ENCODE measurements around the gene RANBP1. TPM values are rescaled to one million over a fixed set of nuclear protein-coding genes. Genes with fewer than 3 reads are reported as not detected.

Gene RANBP1
- total and polyA plus RNA-seq, 9 of the 15 experiments (the other 6 are each of a cell fraction or from before 2014, with no cell fraction given) = 162 to 2,891 (median 1,289) TPM

DNA sequence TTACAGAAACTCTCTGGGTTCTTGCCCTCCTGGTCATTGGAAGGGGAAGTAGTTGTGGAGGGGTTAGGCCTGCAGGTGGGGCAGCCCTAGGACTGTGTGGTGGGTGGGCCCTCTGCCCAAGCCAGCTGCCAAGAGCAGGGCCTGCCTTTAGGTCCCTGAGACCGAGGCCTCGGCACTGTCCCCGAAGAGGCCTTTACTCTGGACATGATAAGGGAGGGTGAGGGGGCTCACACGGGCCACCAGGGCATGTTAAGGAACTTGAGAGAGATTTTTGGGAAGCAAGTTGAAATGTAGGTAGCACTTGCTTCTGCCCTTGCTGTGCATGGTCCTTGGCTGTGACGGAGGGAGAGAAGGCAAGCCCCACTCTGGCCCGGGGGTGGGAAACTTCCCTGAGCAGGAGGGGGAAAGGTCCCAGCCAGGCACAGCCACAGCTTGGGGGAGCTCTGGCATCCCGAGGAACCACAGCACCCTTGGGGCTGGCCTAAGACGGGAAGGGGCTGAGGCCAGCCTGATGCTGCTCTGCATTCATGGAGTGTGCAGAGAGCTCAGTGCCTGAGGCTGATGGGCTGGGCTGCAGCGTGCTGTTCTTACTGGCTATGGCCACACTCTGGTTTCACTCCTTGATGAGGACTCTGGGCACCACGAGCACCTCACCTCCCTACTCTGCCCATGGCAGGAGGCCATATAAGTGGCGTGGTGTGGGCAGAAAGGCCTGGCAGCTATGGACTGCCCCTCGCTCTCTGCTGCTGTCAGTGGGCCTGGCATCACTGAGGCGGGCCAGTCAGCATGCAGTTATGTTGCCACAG lies 7.8 kb upstream of the RANBP1 start (continued):
- TF ChIP-seq ELF4 (CRISPR knock-in tag; IDR thresholded peaks at IDR 0.05) (0 out of 2 replicates have a peak, but pooled peaks have one; percentile 17), ZNF695 (CRISPR knock-in tag; IDR thresholded peaks at IDR 0.05) (0 out of 2 replicates have a peak, but pooled peaks have one; percentile 27), NR4A1 (CRISPR knock-in tag; IDR thresholded peaks at IDR 0.05) (peak; percentile 74; the same call in 1 of the 2 replicates), NR4A1 (tag; IDR thresholded peaks at IDR 0.05) (no peak), OTX1 (CRISPR knock-in tag; IDR thresholded peaks at IDR 0.05) (peak; percentile 77; the same call in 1 of the 2 replicates), CHD2 (IDR thresholded peaks at IDR 0.05; ENCODE audit: low read depth, low read length) (peak; percentile 11; the same call in 1 of the 2 replicates), ZNF583 (CRISPR knock-in tag; IDR thresholded peaks at IDR 0.05) (peak; percentile 84), GATAD2B (IDR thresholded peaks at IDR 0.05; ENCODE audit: borderline replicate concordance) (no peak)

DNA sequence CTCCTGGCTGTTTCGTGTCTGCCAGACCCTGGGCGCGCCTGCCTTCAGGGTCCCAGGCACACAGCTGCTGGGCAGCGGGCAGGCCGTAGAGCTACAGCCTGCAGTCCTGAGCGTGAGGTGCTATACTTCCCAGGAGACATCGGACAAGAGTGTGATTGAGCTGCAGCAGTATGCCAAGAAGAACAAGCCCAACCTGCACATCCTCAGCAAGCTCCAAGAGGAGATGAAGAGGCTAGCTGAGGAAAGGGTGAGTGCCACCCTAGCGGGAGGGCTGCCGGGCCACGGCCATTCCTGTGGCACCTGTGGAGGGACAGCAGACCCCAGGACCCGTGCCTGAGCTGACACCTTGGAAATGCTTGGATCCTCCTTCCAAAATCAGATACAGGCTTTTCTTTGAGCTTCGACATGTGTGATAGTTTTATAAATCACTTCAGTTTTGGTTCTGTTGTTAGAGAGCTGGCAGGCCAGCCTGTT lies 7.1 kb upstream of the RANBP1 start:
- Histone ChIP-seq H3K4me1 (replicated peaks in 1 of 2; ENCODE audit: control insufficient read depth in 2 of 2, insufficient read depth in 2 of 2, low read length in 2 of 2) (peaks cover 0 to 64% of the 10 kb centered on the region in 2 experiments; a peak in 3 of 5 replicates), H3K79me2 (ENCODE audit: control insufficient read depth, insufficient read depth, low read length) (peaks cover 13% of the 10 kb centered on the region), H4K20me1 (replicated peaks; ENCODE audit: control insufficient read depth, insufficient read depth, low read length) (peaks cover 78% of the 10 kb centered on the region), H3K9me3 (replicated peaks; ENCODE audit: control insufficient read depth, insufficient read depth, low read depth, low read length) (no peaks in the 10 kb centered on the region), H3K27ac (ENCODE audit: extremely low read depth, low read depth, low read length) (no peak overlapping the region), H3K4me3 (no peak overlapping the region), H2AFZ (ENCODE audit: low read depth, low read length) (no peak overlapping the region), H3K9me1 (ENCODE audit: control insufficient read depth, insufficient read depth, low read length) (peaks cover 5% of the 10 kb centered on the region), H3K36me3 (ENCODE audit: control insufficient read depth, insufficient read depth, low read length) (peaks cover 97% of the 10 kb centered on the region), H3K27me3 (ENCODE audit: control insufficient read depth in 2 of 2, insufficient read depth in 2 of 2, low read length in 2 of 2) (no peaks in the 10 kb centered on the region), H3K9ac (ENCODE audit: insufficient read depth in 1 of 2, low read depth in 2 of 2, low read length in 2 of 2) (peak overlapping the region in 1 of 2 experiments; percentile 48; a peak in 1 of 4 replicates), H3K4me2 (ENCODE audit: insufficient read depth, low read length) (no peak overlapping the region)
- FAIRE-seq (no peak), DNase-seq (ENCODE audit: extremely low read depth in 1 of 4, low spot score in 3 of 4) (no peak), ATAC-seq (no peak)
- BruUV-seq (replicated peaks) = no TSS peak
- 89% methylated on average over 12 of the region's 12 CpGs for WGBS (ENCODE audit: insufficient coverage, low coverage, missing lambda C conversion rate)
- in situ Hi-C loops (cut with MboI) (no loop called here), intact Hi-C loops (cut with micrococcal nuclease) (no loop called here)
- TF ChIP-seq RBFOX2 (IDR thresholded peaks at IDR 0.05; ENCODE audit: low read depth, low read length) (peak; percentile 49), TBL1XR1 (IDR thresholded peaks at IDR 0.05; ENCODE audit: low read length in 2 of 2) (0 out of 4 replicates have a peak, but pooled peaks of 1 of the 2 experiments have one; percentile 21), LARP7 (IDR thresholded peaks at IDR 0.05) (no peak), KLF13 (tag; IDR thresholded peaks at IDR 0.05; ENCODE audit: borderline replicate concordance, low read depth) (0 out of 2 replicates have a peak, but pooled peaks have one; percentile 13), SAFB (IDR thresholded peaks at IDR 0.05; ENCODE audit: borderline replicate concordance, low read depth, low read length) (no peak), NRF1 (conservative IDR thresholded peaks at IDR 0.05 in 1 of 2, IDR thresholded peaks at IDR 0.05 in 1 of 2) (no peak), COPS2 (conservative IDR thresholded peaks at IDR 0.05) (no peak), JUNB (CRISPR knock-in tag; conservative IDR thresholded peaks at IDR 0.05) (no peak), PML (IDR thresholded peaks at IDR 0.05; ENCODE audit: low read length) (0 out of 2 replicates have a peak, but pooled peaks have one; percentile 19), TRIM24 (IDR thresholded peaks at IDR 0.05) (no peak), NUFIP1 (IDR thresholded peaks at IDR 0.05; ENCODE audit: partially characterized antibody) (no peak), HDAC6 (IDR thresholded peaks at IDR 0.05; ENCODE audit: low read depth, low read length) (0 out of 2 replicates have a peak, but pooled peaks have one; percentile 0)
- TF ChIP-seq, protein P1, sequence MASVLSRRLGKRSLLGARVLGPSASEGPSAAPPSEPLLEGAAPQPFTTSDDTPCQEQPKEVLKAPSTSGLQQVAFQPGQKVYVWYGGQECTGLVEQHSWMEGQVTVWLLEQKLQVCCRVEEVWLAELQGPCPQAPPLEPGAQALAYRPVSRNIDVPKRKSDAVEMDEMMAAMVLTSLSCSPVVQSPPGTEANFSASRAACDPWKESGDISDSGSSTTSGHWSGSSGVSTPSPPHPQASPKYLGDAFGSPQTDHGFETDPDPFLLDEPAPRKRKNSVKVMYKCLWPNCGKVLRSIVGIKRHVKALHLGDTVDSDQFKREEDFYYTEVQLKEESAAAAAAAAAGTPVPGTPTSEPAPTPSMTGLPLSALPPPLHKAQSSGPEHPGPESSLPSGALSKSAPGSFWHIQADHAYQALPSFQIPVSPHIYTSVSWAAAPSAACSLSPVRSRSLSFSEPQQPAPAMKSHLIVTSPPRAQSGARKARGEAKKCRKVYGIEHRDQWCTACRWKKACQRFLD (CRISPR knock-in tag; IDR thresholded peaks at IDR 0.05) = no peak
- POLR2A ChIA-PET = interaction anchor here (0.6 to 20.7 kb wide), 24 partner anchors 9 to 329 kb away, joined by 3 to 513 read pairs (median 3); partner anchors contain the start of genes DGCR6L, RANBP1, TANGO2 and TRMT2A
- CTCF ChIA-PET (ENCODE audit: low intra/inter-chr PET ratio) = no interaction called here

All from K562 (cell line).